OCI-LY7 (cell line): Measurements from ENCODE around the gene HAL.

ENCODE experiments used
- CTCF ChIP-seq: fragments of 200-600 bp; sonication (generic); conservative IDR thresholded peaks from 2 replicates; pipeline ENCODE4 v1.5.1; 2014; ENCODE audit warnings: mild to moderate bottlenecking, antibody characterized with exemption, low read length, moderate library complexity, mixed read lengths
- EZH2phosphoT487 ChIP-seq: fragments of 200-600 bp; sonication (generic); IDR thresholded peaks from 2 replicates; pipeline ENCODE4 v1.6.1; 2018; ENCODE audit warnings: low read depth, borderline replicate concordance, mild to moderate bottlenecking, mixed run types, antibody characterized with exemption, low read length, moderate library complexity, mixed read lengths

- TF ChIP-seq CTCF, result no peak
- TF ChIP-seq EZH2phosphoT487, result no peak
These were observed 38.6 kb upstream of the HAL start for GRCh38 chr12:96034621-96035282.
